ENCODE measurements around the gene LIPG.
A peak's percentile ranks its signal among the peaks of the same experiment; 100 is the strongest.
"Not testable (repeated sequence)": the region's sequence is repeated elsewhere in the genome, so short reads cannot be mapped to it uniquely, and the experiment has no call there.

The LIPG gene

GRCh38 chr18:49561289-49562193 lies at the start of gene LIPG:
TSS of gene LIPG (plus strand) at chr18:49562057. CDS start at chr18:49562309, 252 bp downstream.
- peak in 1 of 2 donors; percentile 35 for DNase-seq (ENCODE audit: low read depth in 2 of 2)

GRCh38 chr18:49512876-49513275 lies 49.0 kb upstream of the LIPG start:
- not testable (repeated sequence) for DNase-seq (ENCODE audit: low read depth in 2 of 2)

GRCh38 chr18:49514577-49514976 lies 47.3 kb upstream of the LIPG start:
- DNase-seq (ENCODE audit: low read depth in 2 of 2) = no peak

GRCh38 chr18:49515003-49515402 lies 46.9 kb upstream of the LIPG start:
- DNase-seq (ENCODE audit: low read depth in 2 of 2) = not testable (repeated sequence)

- no peak for DNase-seq (ENCODE audit: low read depth in 2 of 2)
Observed at GRCh38 chr18:49515516-49515915, 46.3 kb upstream of the LIPG start.

- no peak for DNase-seq (ENCODE audit: low read depth in 2 of 2)
Observed at GRCh38 chr18:49517483-49517882, 44.4 kb upstream of the LIPG start.

- no peak for DNase-seq (ENCODE audit: low read depth in 2 of 2)
Observed at GRCh38 chr18:49519101-49519971, 42.5 kb upstream of the LIPG start.

GRCh38 chr18:49520661-49521145 lies 41.2 kb upstream of the LIPG start:
- no peak for DNase-seq (ENCODE audit: low read depth in 2 of 2)

- no peak for DNase-seq (ENCODE audit: low read depth in 2 of 2)
Observed at GRCh38 chr18:49521216-49521835, 40.5 kb upstream of the LIPG start.

GRCh38 chr18:49523580-49524093 lies 38.2 kb upstream of the LIPG start:
- DNase-seq (ENCODE audit: low read depth in 2 of 2) = not testable (repeated sequence)

GRCh38 chr18:49524349-49524748 lies 37.5 kb upstream of the LIPG start:
- DNase-seq (ENCODE audit: low read depth in 2 of 2) = no peak

- no peak for DNase-seq (ENCODE audit: low read depth in 2 of 2)
Observed at GRCh38 chr18:49524951-49525350, 36.9 kb upstream of the LIPG start.

- no peak for DNase-seq (ENCODE audit: low read depth in 2 of 2)
Observed at GRCh38 chr18:49525981-49526380, 35.9 kb upstream of the LIPG start.

GRCh38 chr18:49527631-49528327 lies 34.1 kb upstream of the LIPG start:
- no peak for DNase-seq (ENCODE audit: low read depth in 2 of 2)

- DNase-seq (ENCODE audit: low read depth in 2 of 2) = no peak
Observed at GRCh38 chr18:49529596-49529995, 32.3 kb upstream of the LIPG start.

GRCh38 chr18:49531678-49532153 lies 30.1 kb upstream of the LIPG start:
- DNase-seq (ENCODE audit: low read depth in 2 of 2) = no peak

- DNase-seq (ENCODE audit: low read depth in 2 of 2) = no peak
Observed at GRCh38 chr18:49534846-49535601, 26.8 kb upstream of the LIPG start.

- no peak for DNase-seq (ENCODE audit: low read depth in 2 of 2)
Observed at GRCh38 chr18:49537232-49537896, 24.5 kb upstream of the LIPG start.

GRCh38 chr18:49544362-49544761 lies 17.5 kb upstream of the LIPG start:
- no peak for DNase-seq (ENCODE audit: low read depth in 2 of 2)

GRCh38 chr18:49546278-49546677 lies 15.6 kb upstream of the LIPG start:
- DNase-seq (ENCODE audit: low read depth in 2 of 2) = no peak
